Small intestine (tissue), 16 donors: ENCODE data around the gene CDO1. TPM values are rescaled to one million over a fixed set of nuclear protein-coding genes. Genes with fewer than 3 reads are reported as not detected.

ENCODE experiments used
- DNase-seq, 2 donors: peaks; one replicate each; pipeline versions ENCODE4 v3.0.0 to v3.0.0-alpha.2; 2013
- FAIRE-seq: peaks from 2 replicates; lab custom pipeline; 2012; peaks lifted over from hg19 to GRCh38; lab: Jason Lieb, UNC
- H3K27ac ChIP-seq, 3 donors: one replicate each; pipeline ENCODE4 v1.5.1; 2013; ENCODE audit warnings: low read length in 2 of 3, mild to moderate bottlenecking in 2 of 3, control low read depth in 1 of 3, inconsistent platforms in 1 of 3, low read depth in 1 of 3, moderate library complexity in 1 of 3
- H3K27me3 ChIP-seq, 3 donors: one replicate each; pipeline ENCODE4 v1.6.1; 2013; ENCODE audit warnings: low read length in 3 of 3, inconsistent platforms in 1 of 3; ENCODE audit not compliant: control insufficient read depth in 3 of 3, insufficient read depth in 3 of 3
- H3K36me3 ChIP-seq, 3 donors: one replicate each; pipeline ENCODE4 v1.6.1; 2013; ENCODE audit warnings: low read length in 3 of 3, inconsistent platforms in 1 of 3, low read depth in 1 of 3, mild to moderate bottlenecking in 1 of 3, moderate library complexity in 1 of 3; ENCODE audit not compliant: control insufficient read depth in 3 of 3, insufficient read depth in 2 of 3
- H3K4me1 ChIP-seq, 3 donors: one replicate each; pipeline ENCODE4 v1.6.1; 2013; ENCODE audit warnings: low read length in 2 of 3, inconsistent platforms in 1 of 3, low read depth in 1 of 3, mild to moderate bottlenecking in 1 of 3, moderate library complexity in 1 of 3; ENCODE audit not compliant: control insufficient read depth in 3 of 3, insufficient read depth in 2 of 3
- H3K4me3 ChIP-seq, 3 donors: one replicate each; pipeline ENCODE4 v1.5.1; 2013; ENCODE audit warnings: low read length in 3 of 3, control low read depth in 1 of 3, inconsistent platforms in 1 of 3, low read depth in 1 of 3, mild to moderate bottlenecking in 1 of 3, moderate library complexity in 1 of 3
- H3K9me3 ChIP-seq, 2 donors: one replicate each; pipeline ENCODE4 v1.6.1; 2013; ENCODE audit warnings: low read depth in 1 of 2, low read length in 1 of 2; ENCODE audit not compliant: control insufficient read depth in 2 of 2, insufficient read depth in 1 of 2
- WGBS, 3 donors: extraction: QIAGEN DNeasy Blood & Tissue Kit; methylation state at CpG; one replicate each; pipeline ENCODE4 v1.1.7; 2013; 5-methylcytosine and 5-hydroxymethylcytosine counted together
- long read RNA-seq, 10 donors: transcript quantifications; one replicate each; lab custom pipeline, GENCODE V29; 2026
- polyA plus RNA-seq, 4 donors: library from polyadenylated mRNA; stranded (reverse) in 3 of 4; unstranded in 1 of 4; fragments of 200-250 nt in 3 of 4; fragments of 120-200 nt in 1 of 4; gene quantifications; one replicate each; pipeline versions ENCODE4 v1.2.1 to v1.2.3, GENCODE V29; 2013
- donor health status: healthy with polysubstance abuse.
- donor health status: control.
- donor health status: control.
- donor health status: Bipolar disorder and iron deficiency.
- donor health status: healthy.

Gene CDO1
- 1 to 10 TPM; 1.1 to 5.9 (median 1.5) TPM for polyA plus RNA-seq
- long read RNA-seq, donor 1, partial matches to known transcripts: 0 of 2 reads
- long read RNA-seq, donor 1, other reads (novel, unspliced or antisense): 0 of 2 reads
- long read RNA-seq, donor 2, partial matches to known transcripts: 0 of 1 reads
- long read RNA-seq, donor 2, other reads (novel, unspliced or antisense): 0 of 1 reads
- long read RNA-seq, donor 3, transcript CDO1-201 (5 exons, 1,860 nt): major isoform, 5 of 5 reads
- long read RNA-seq, donor 3, partial matches to known transcripts: 0 of 5 reads
- long read RNA-seq, donor 3, other reads (novel, unspliced or antisense): 0 of 5 reads
- long read RNA-seq, donor 4: 0 reads
- long read RNA-seq, donor 5: 0 reads
- long read RNA-seq, donor 6: 0 reads
- long read RNA-seq, donor 7, partial matches to known transcripts: 0 of 4 reads
- long read RNA-seq, donor 7, other reads (novel, unspliced or antisense): 0 of 4 reads
- long read RNA-seq, donor 8, partial matches to known transcripts: 0 of 2 reads
- long read RNA-seq, donor 8, other reads (novel, unspliced or antisense): 0 of 2 reads
- long read RNA-seq, donor 9: 0 reads
- long read RNA-seq, donor 10, transcript CDO1-201 (5 exons, 1,860 nt): major isoform, 5 of 5 reads
- long read RNA-seq, donor 10, partial matches to known transcripts: 0 of 5 reads
- long read RNA-seq, donor 10, other reads (novel, unspliced or antisense): 0 of 5 reads

- Histone ChIP-seq H3K27ac (peak within 1 kb of the TSS in 2 of 3 donors; percentile 52 to 57), H3K4me1 (peaks cover 0 to 9% (median 4%) of the 10 kb centered on the region in 3 donors), H3K4me3 (peak within 1 kb of the TSS in 2 of 3 donors; percentile 2 to 59), H3K9me3 (no peaks in the 10 kb centered on the region), H3K36me3 (no peaks in the 10 kb centered on the region), H3K27me3 (peaks cover 0 to 43% (median 26%) of the 10 kb centered on the region in 3 donors)
- 2 to 8% (median 7%) methylated on average over 63 to 69 of the region's 69 CpGs for WGBS, 3 donors
- FAIRE-seq (no peak), DNase-seq (peak in 1 of 2 donors; percentile 54)
Observed at GRCh38 chr5:115816226-115817081, at the start of gene CDO1. Gene CDO1 (minus strand): TSS chr5:115816659. CDS start chr5:115816397, 262 bp downstream.

- Histone ChIP-seq H3K4me1 (peaks cover 3 to 10% (median 5%) of the 10 kb centered on the region in 3 donors), H3K9me3 (peaks cover 0 to 3% of the 10 kb centered on the region in 2 donors), H3K36me3 (no peaks in the 10 kb centered on the region), H3K27me3 (no peaks in the 10 kb centered on the region), H3K27ac (no peak overlapping the region), H3K4me3 (no peak overlapping the region)
- no peak for FAIRE-seq
- DNase-seq: no peak
Observed at GRCh38 chr5:115859378-115859777, 42.9 kb upstream of the CDO1 start.

GRCh38 chr5:115858396-115858795 is 41.9 kb upstream of the CDO1 start:
- Histone ChIP-seq H3K9me3 (peaks cover 0 to 8% of the 10 kb centered on the region in 2 donors), H3K4me3 (no peak overlapping the region), H3K27me3 (no peaks in the 10 kb centered on the region), H3K27ac (no peak overlapping the region), H3K4me1 (peaks cover 3 to 10% (median 5%) of the 10 kb centered on the region in 3 donors), H3K36me3 (no peaks in the 10 kb centered on the region)
- DNase-seq (no peak), FAIRE-seq (no peak)
- WGBS, 3 donors: 65 to 83% (median 75%) methylated on average over 3 of the region's 3 CpGs

- Histone ChIP-seq H3K4me3 (no peak overlapping the region), H3K4me1 (peaks cover 3 to 10% (median 5%) of the 10 kb centered on the region in 3 donors), H3K36me3 (no peaks in the 10 kb centered on the region), H3K9me3 (peaks cover 0 to 5% of the 10 kb centered on the region in 2 donors), H3K27ac (no peak overlapping the region), H3K27me3 (no peaks in the 10 kb centered on the region)
- DNase-seq (no peak), FAIRE-seq (no peak)
- whole genome bisulfite sequencing, 3 donors: 29 to 35% (median 34%) methylated on average over 2 of the region's 2 CpGs
Observed at GRCh38 chr5:115857626-115858349, 41.3 kb upstream of the CDO1 start.

GRCh38 chr5:115857057-115857479 is 40.6 kb upstream of the CDO1 start:
- Histone ChIP-seq H3K36me3 (no peaks in the 10 kb centered on the region), H3K4me1 (peaks cover 3 to 10% (median 5%) of the 10 kb centered on the region in 3 donors), H3K27me3 (no peaks in the 10 kb centered on the region), H3K9me3 (peaks cover 0 to 5% of the 10 kb centered on the region in 2 donors), H3K27ac (peak overlapping the region in 1 of 3 donors; percentile 35), H3K4me3 (no peak overlapping the region)
- no peak for FAIRE-seq
- DNase-seq: peak; percentile 56 to 66
- 6 to 54% (median 33%) methylated on average over 1 of the region's 1 CpG for WGBS, 3 donors

- H3K4me3 ChIP-seq: no peak overlapping the region
- DNase-seq (peak in 1 of 2 donors; percentile 20), FAIRE-seq (no peak)
- H3K27ac ChIP-seq: no peak overlapping the region
- H3K9me3 ChIP-seq: peaks cover 0 to 5% of the 10 kb centered on the region in 2 donors
- no peaks in the 10 kb centered on the region for H3K36me3 ChIP-seq
- H3K27me3 ChIP-seq: no peaks in the 10 kb centered on the region
- WGBS, 3 donors: 69 to 95% (median 76%) methylated on average over 1 of the region's 1 CpG
- H3K4me1 ChIP-seq: peaks cover 3 to 11% (median 5%) of the 10 kb centered on the region in 3 donors
Observed at GRCh38 chr5:115855959-115856358, 39.5 kb upstream of the CDO1 start.

GRCh38 chr5:115854139-115854538 is 37.7 kb upstream of the CDO1 start:
- H3K27ac ChIP-seq: no peak overlapping the region
- H3K36me3 ChIP-seq: no peaks in the 10 kb centered on the region
- no peaks in the 10 kb centered on the region for H3K27me3 ChIP-seq
- peaks cover 0 to 5% of the 10 kb centered on the region in 2 donors for H3K9me3 ChIP-seq
- no peak for FAIRE-seq
- DNase-seq: no peak
- peaks cover 6 to 17% (median 9%) of the 10 kb centered on the region in 3 donors for H3K4me1 ChIP-seq
- WGBS, 3 donors: 94 to 99% (median 97%) methylated on average over 3 of the region's 3 CpGs
- no peak overlapping the region for H3K4me3 ChIP-seq
